Body of pancreas (tissue), 4 donors: Measurements from ENCODE around the gene MRGPRD. TPM values are rescaled to one million over a fixed set of nuclear protein-coding genes. Genes with fewer than 3 reads are reported as not detected.

Experiments
- ATAC-seq: fragments of 150-250 bp; one replicate; pipeline ENCODE4 v1.9.1; 2016
- DNase-seq, 4 donors: peaks; one replicate each; pipeline ENCODE4 v3.0.0-alpha.2; 2019
- H3K27ac ChIP-seq, 4 donors: fragments of 200-600 bp; sonication (generic); 1 replicate in 3 of 4; 2 replicates in 1 of 4; pipeline versions ENCODE4 v1.5.1 to v1.6.1; 2016 to 2019; ENCODE audit warnings: mild to moderate bottlenecking in 1 of 4, mixed read lengths in 1 of 4, moderate library complexity in 1 of 4
- H3K27me3 ChIP-seq, 2 donors: fragments of 200-600 bp; sonication (generic); one replicate each; pipeline ENCODE4 v1.6.0; 2016; ENCODE audit warnings: mild to moderate bottlenecking in 1 of 2
- H3K36me3 ChIP-seq, 2 donors: fragments of 200-600 bp; sonication (generic); replicated peaks in 1 of 2; 2 replicates each; pipeline ENCODE4 v1.5.1; 2016; ENCODE audit warnings: low read depth in 2 of 2; ENCODE audit not compliant: insufficient read depth in 1 of 2
- H3K4me1 ChIP-seq: fragments of 200-600 bp; sonication (generic); one replicate; pipeline ENCODE4 v1.6.0; 2016
- H3K4me3 ChIP-seq, 2 donors: fragments of 200-600 bp; sonication (generic); 1 replicate in 1 of 2; 2 replicates in 1 of 2; pipeline ENCODE4 v1.5.1; 2016 to 2019
- H3K9me3 ChIP-seq, 3 donors: fragments of 200-600 bp; sonication (generic); 1 replicate in 2 of 3; 2 replicates in 1 of 3; pipeline ENCODE4 v1.5.1; 2016
- POLR2A ChIP-seq, 3 donors: fragments of 450-650 bp; IDR thresholded peaks; one replicate each; pipeline ENCODE4 v1.6.1; 2016; ENCODE audit warnings: antibody characterized with exemption in 3 of 3, mild to moderate bottlenecking in 2 of 3
- WGBS, 2 donors: methylation state at CpG; one replicate each; pipeline ENCODE4 v1.1.5; 2017; 5-methylcytosine and 5-hydroxymethylcytosine counted together
- intact Hi-C: fragments of 100-400 bp; cut with DNase I; formaldehyde crosslinking; loops from one replicate; pipeline ENCODE4 v1.15.1; 2023
- total RNA-seq, 2 donors: library from RNA; depleted of rRNA; stranded (reverse); fragments of >200 nt; gene quantifications; one replicate each; pipeline ENCODE4 v1.1.0, GENCODE V29; 2016
- TF ChIP-seq, protein P1 (sequence below), 7 experiments: fragments of 450-650 bp in 4 of 7; fragments of 200-600 bp in 3 of 7; sonication (generic) in 3 of 7; IDR thresholded peaks; one replicate each; pipeline ENCODE4 v1.5.1; 2016 to 2019; ENCODE audit warnings: antibody characterized with exemption in 7 of 7

The MRGPRD gene
- total RNA-seq, 2 donors from 2014 or later, result not detected

GRCh38 chr11:69010361-69010891 is 29.6 kb upstream of the MRGPRD start:
- Histone ChIP-seq H3K4me3 (no peak overlapping the region), H3K36me3 (no peaks in the 10 kb centered on the region), H3K27me3 (peaks cover 0 to 5% of the 10 kb centered on the region in 2 donors), H3K9me3 (no peaks in the 10 kb centered on the region), H3K27ac (peak overlapping the region in 2 of 4 donors; percentile 43 to 44), H3K4me1 (peaks cover 38% of the 10 kb centered on the region)
- intact Hi-C loops, result no loop called here
- ATAC-seq, result no peak
- TF ChIP-seq, protein P1, sequence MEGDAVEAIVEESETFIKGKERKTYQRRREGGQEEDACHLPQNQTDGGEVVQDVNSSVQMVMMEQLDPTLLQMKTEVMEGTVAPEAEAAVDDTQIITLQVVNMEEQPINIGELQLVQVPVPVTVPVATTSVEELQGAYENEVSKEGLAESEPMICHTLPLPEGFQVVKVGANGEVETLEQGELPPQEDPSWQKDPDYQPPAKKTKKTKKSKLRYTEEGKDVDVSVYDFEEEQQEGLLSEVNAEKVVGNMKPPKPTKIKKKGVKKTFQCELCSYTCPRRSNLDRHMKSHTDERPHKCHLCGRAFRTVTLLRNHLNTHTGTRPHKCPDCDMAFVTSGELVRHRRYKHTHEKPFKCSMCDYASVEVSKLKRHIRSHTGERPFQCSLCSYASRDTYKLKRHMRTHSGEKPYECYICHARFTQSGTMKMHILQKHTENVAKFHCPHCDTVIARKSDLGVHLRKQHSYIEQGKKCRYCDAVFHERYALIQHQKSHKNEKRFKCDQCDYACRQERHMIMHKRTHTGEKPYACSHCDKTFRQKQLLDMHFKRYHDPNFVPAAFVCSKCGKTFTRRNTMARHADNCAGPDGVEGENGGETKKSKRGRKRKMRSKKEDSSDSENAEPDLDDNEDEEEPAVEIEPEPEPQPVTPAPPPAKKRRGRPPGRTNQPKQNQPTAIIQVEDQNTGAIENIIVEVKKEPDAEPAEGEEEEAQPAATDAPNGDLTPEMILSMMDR (IDR thresholded peaks at IDR 0.05), result no peak
- no peak for TF ChIP-seq POLR2A (IDR thresholded peaks at IDR 0.05)
- WGBS, 2 donors, result 52 to 54% methylated on average over 2 to 9 of the region's 9 CpGs
- no peak for DNase-seq

GRCh38 chr11:69009441-69010211 is 28.8 kb upstream of the MRGPRD start:
- no peak overlapping the region for H3K4me3 ChIP-seq
- WGBS, 2 donors, result 55 to 67% methylated on average over 9 to 13 of the region's 16 CpGs
- no peaks in the 10 kb centered on the region for H3K36me3 ChIP-seq
- H3K9me3 ChIP-seq, result no peaks in the 10 kb centered on the region
- peaks cover 38% of the 10 kb centered on the region for H3K4me1 ChIP-seq
- intact Hi-C loops, result no loop called here
- ATAC-seq (no peak), DNase-seq (no peak)
- TF ChIP-seq POLR2A (IDR thresholded peaks at IDR 0.05), result no peak
- TF ChIP-seq, protein P1 (IDR thresholded peaks at IDR 0.05), result no peak
- peaks cover 0 to 5% of the 10 kb centered on the region in 2 donors for H3K27me3 ChIP-seq
- peak overlapping the region in 2 of 4 donors; percentile 67 to 76 for H3K27ac ChIP-seq

DNA sequence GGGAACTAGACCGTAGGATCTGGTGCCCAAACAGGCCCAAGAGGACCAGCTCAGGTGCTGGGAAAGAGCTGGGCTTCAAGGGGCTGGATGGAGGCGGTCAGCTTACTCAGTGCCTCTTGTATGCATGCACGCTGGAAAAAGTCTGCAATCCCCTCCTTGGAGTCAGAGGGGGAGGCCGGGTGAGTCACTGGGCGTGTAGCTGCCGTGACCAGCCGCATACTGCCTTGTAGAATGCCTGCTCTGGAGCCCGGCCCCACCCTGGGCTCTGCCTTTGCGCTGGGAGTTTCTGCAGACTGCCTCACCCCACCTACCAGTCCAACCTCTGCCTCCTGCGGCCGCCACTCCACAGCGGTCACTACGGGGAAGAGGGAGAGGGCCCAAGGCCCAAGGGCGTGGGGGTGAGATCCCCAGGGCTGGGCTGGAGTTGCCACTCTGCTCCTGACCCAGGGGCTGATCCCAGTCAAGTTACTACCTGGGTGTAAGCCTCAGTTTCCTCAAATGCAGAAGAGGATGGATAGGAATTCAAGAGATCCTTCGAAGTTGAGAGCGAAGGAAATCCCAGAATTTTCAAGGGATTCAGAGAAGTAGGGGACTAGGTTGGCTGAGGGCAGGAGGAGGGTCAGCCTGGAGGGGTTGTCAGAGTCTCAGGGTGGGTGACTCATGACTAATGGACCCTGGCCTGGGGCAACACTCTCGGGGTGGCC is 28.1 kb upstream of the MRGPRD start:
- 55 to 62% methylated on average over 17 of the region's 17 CpGs for WGBS, 2 donors
- intact Hi-C loops, result no loop called here
- TF ChIP-seq POLR2A (IDR thresholded peaks at IDR 0.05), result peak in 2 of 3 donors; percentile 3 to 9
- TF ChIP-seq, protein P1 (IDR thresholded peaks at IDR 0.05), result no peak
- Histone ChIP-seq H3K4me3 (no peak overlapping the region), H3K9me3 (no peaks in the 10 kb centered on the region), H3K4me1 (peaks cover 38% of the 10 kb centered on the region), H3K36me3 (no peaks in the 10 kb centered on the region), H3K27ac (peak overlapping the region in 3 of 4 donors; percentile 16 to 76 (median 67)), H3K27me3 (peaks cover 0 to 5% of the 10 kb centered on the region in 2 donors)
- ATAC-seq, result peak; percentile 49
- peak in 3 of 4 donors; percentile 46 to 70 (median 60) for DNase-seq

GRCh38 chr11:69007975-69008381 is 27.2 kb upstream of the MRGPRD start:
- no peaks in the 10 kb centered on the region for H3K27me3 ChIP-seq
- peaks cover 32% of the 10 kb centered on the region for H3K4me1 ChIP-seq
- DNase-seq, result peak in 1 of 4 donors; percentile 38
- no peak overlapping the region for H3K4me3 ChIP-seq
- intact Hi-C loops, result no loop called here
- H3K36me3 ChIP-seq, result no peaks in the 10 kb centered on the region
- peak in 1 of 3 donors; percentile 2 for TF ChIP-seq POLR2A (IDR thresholded peaks at IDR 0.05)
- TF ChIP-seq, protein P1 (IDR thresholded peaks at IDR 0.05), result no peak
- ATAC-seq, result peak; percentile 41
- peak overlapping the region in 3 of 4 donors; percentile 16 to 76 (median 67) for H3K27ac ChIP-seq
- no peaks in the 10 kb centered on the region for H3K9me3 ChIP-seq
- WGBS, 2 donors, result 28 to 30% methylated on average over 8 of the region's 8 CpGs
